ENCODE results near the gene GRAMD1B.
"Not testable (repeated sequence)": the region's sequence is repeated elsewhere in the genome, so short reads cannot be mapped to it uniquely, and the experiment has no call there.

Gene GRAMD1B

GRCh38 chr11:123645286-123645975 lies 215.4 kb downstream of the GRAMD1B start:
- Histone ChIP-seq H3K4me3 (ENCODE audit: low read depth, low read length) (no peak overlapping the region), H3K4me1 (ENCODE audit: control insufficient read depth, insufficient read depth, low read length) (peaks cover 11% of the 10 kb centered on the region), H3K27ac (ENCODE audit: low read depth, low read length) (no peak overlapping the region), H3K27me3 (ENCODE audit: control insufficient read depth, insufficient read depth, low read length) (no peaks in the 10 kb centered on the region), H3K9ac (ENCODE audit: low read depth, low read length) (no peak overlapping the region), H3K9me3 (ENCODE audit: control insufficient read depth, insufficient read depth, low read length) (no peaks in the 10 kb centered on the region), H3K36me3 (ENCODE audit: control insufficient read depth, insufficient read depth, low read length) (no peaks in the 10 kb centered on the region)

GRCh38 chr11:123650901-123651300 lies 220.8 kb downstream of the GRAMD1B start:
- H3K36me3 ChIP-seq (ENCODE audit: control insufficient read depth, insufficient read depth, low read length) = no peaks in the 10 kb centered on the region
- H3K4me1 ChIP-seq (ENCODE audit: control insufficient read depth, insufficient read depth, low read length) = peaks cover 9% of the 10 kb centered on the region

GRCh38 chr11:123652599-123652998 lies 222.5 kb downstream of the GRAMD1B start:
- no peak overlapping the region for H3K27ac ChIP-seq (ENCODE audit: low read depth, low read length)
- H3K9ac ChIP-seq (ENCODE audit: low read depth, low read length) = no peak overlapping the region
- H3K36me3 ChIP-seq (ENCODE audit: control insufficient read depth, insufficient read depth, low read length) = no peaks in the 10 kb centered on the region
- H3K9me3 ChIP-seq (ENCODE audit: control insufficient read depth, insufficient read depth, low read length) = no peaks in the 10 kb centered on the region
- peaks cover 38% of the 10 kb centered on the region for H3K27me3 ChIP-seq (ENCODE audit: control insufficient read depth, insufficient read depth, low read length)
- peaks cover 9% of the 10 kb centered on the region for H3K4me1 ChIP-seq (ENCODE audit: control insufficient read depth, insufficient read depth, low read length)
- H3K4me3 ChIP-seq (ENCODE audit: low read depth, low read length) = no peak overlapping the region

More at GRCh38 chr11:123650901-123651300, 220.8 kb downstream of the GRAMD1B start:
- H3K4me3 ChIP-seq (ENCODE audit: low read depth, low read length) = no peak overlapping the region
- H3K27me3 ChIP-seq (ENCODE audit: control insufficient read depth, insufficient read depth, low read length) = peaks cover 31% of the 10 kb centered on the region
- no peak overlapping the region for H3K27ac ChIP-seq (ENCODE audit: low read depth, low read length)
- H3K9ac ChIP-seq (ENCODE audit: low read depth, low read length) = no peak overlapping the region
- H3K9me3 ChIP-seq (ENCODE audit: control insufficient read depth, insufficient read depth, low read length) = no peaks in the 10 kb centered on the region

GRCh38 chr11:123653483-123653826 lies 223.4 kb downstream of the GRAMD1B start:
- peaks cover 38% of the 10 kb centered on the region for H3K27me3 ChIP-seq (ENCODE audit: control insufficient read depth, insufficient read depth, low read length)
- no peaks in the 10 kb centered on the region for H3K36me3 ChIP-seq (ENCODE audit: control insufficient read depth, insufficient read depth, low read length)
- H3K4me1 ChIP-seq (ENCODE audit: control insufficient read depth, insufficient read depth, low read length) = peaks cover 8% of the 10 kb centered on the region
- H3K4me3 ChIP-seq (ENCODE audit: low read depth, low read length) = peak overlapping the region; percentile 79
- no peaks in the 10 kb centered on the region for H3K9me3 ChIP-seq (ENCODE audit: control insufficient read depth, insufficient read depth, low read length)
- no peak overlapping the region for H3K9ac ChIP-seq (ENCODE audit: low read depth, low read length)
- H3K27ac ChIP-seq (ENCODE audit: low read depth, low read length) = no peak overlapping the region

GRCh38 chr11:123653827-123654565 lies 223.9 kb downstream of the GRAMD1B start:
- Histone ChIP-seq H3K36me3 (ENCODE audit: control insufficient read depth, insufficient read depth, low read length) (no peaks in the 10 kb centered on the region), H3K27ac (ENCODE audit: low read depth, low read length) (no peak overlapping the region), H3K9me3 (ENCODE audit: control insufficient read depth, insufficient read depth, low read length) (no peaks in the 10 kb centered on the region), H3K27me3 (ENCODE audit: control insufficient read depth, insufficient read depth, low read length) (peaks cover 42% of the 10 kb centered on the region), H3K9ac (ENCODE audit: low read depth, low read length) (no peak overlapping the region), H3K4me3 (ENCODE audit: low read depth, low read length) (peak overlapping the region; percentile 79), H3K4me1 (ENCODE audit: control insufficient read depth, insufficient read depth, low read length) (peaks cover 7% of the 10 kb centered on the region)

- H3K36me3 ChIP-seq (ENCODE audit: control insufficient read depth, insufficient read depth, low read length) = no peaks in the 10 kb centered on the region
- H3K27ac ChIP-seq (ENCODE audit: low read depth, low read length) = peak within 1 kb of the TSS; percentile 74
- no peaks in the 10 kb centered on the region for H3K9me3 ChIP-seq (ENCODE audit: control insufficient read depth, insufficient read depth, low read length)
- peaks cover 7% of the 10 kb centered on the region for H3K4me1 ChIP-seq (ENCODE audit: control insufficient read depth, insufficient read depth, low read length)
- H3K27me3 ChIP-seq (ENCODE audit: control insufficient read depth, insufficient read depth, low read length) = peaks cover 42% of the 10 kb centered on the region
- peak within 1 kb of the TSS; percentile 79 for H3K4me3 ChIP-seq (ENCODE audit: low read depth, low read length)
- peak within 1 kb of the TSS; percentile 78 for H3K9ac ChIP-seq (ENCODE audit: low read depth, low read length)
Observed at GRCh38 chr11:123654566-123655081, 224.6 kb downstream of the GRAMD1B start, which contains the start of gene SCN3B. Gene SCN3B (minus strand): TSS chr11:123654624. CDS start chr11:123653801, 823 bp downstream.

GRCh38 chr11:123659311-123659710 lies 229.2 kb downstream of the GRAMD1B start:
- Histone ChIP-seq H3K27ac (ENCODE audit: low read depth, low read length) (no peak overlapping the region), H3K36me3 (ENCODE audit: control insufficient read depth, insufficient read depth, low read length) (no peaks in the 10 kb centered on the region), H3K4me1 (ENCODE audit: control insufficient read depth, insufficient read depth, low read length) (peaks cover 7% of the 10 kb centered on the region; the same call in 1 of the 2 replicates), H3K4me3 (ENCODE audit: low read depth, low read length) (no peak overlapping the region), H3K27me3 (ENCODE audit: control insufficient read depth, insufficient read depth, low read length) (peaks cover 21% of the 10 kb centered on the region), H3K9me3 (ENCODE audit: control insufficient read depth, insufficient read depth, low read length) (no peaks in the 10 kb centered on the region), H3K9ac (ENCODE audit: low read depth, low read length) (no peak overlapping the region)

- H3K4me1 ChIP-seq (ENCODE audit: control insufficient read depth, insufficient read depth, low read length); H3K4me3 ChIP-seq (ENCODE audit: low read depth, low read length); H3K27ac ChIP-seq (ENCODE audit: low read depth, low read length); H3K36me3 ChIP-seq (ENCODE audit: control insufficient read depth, insufficient read depth, low read length); H3K9ac ChIP-seq (ENCODE audit: low read depth, low read length); H3K9me3 ChIP-seq (ENCODE audit: control insufficient read depth, insufficient read depth, low read length): not testable (repeated sequence)
- peaks cover 19% of the 10 kb centered on the region for H3K27me3 ChIP-seq (ENCODE audit: control insufficient read depth, insufficient read depth, low read length)
Observed at GRCh38 chr11:123659965-123660364, 229.9 kb downstream of the GRAMD1B start.

- Histone ChIP-seq H3K27ac (ENCODE audit: low read depth, low read length) (no peak overlapping the region), H3K9me3 (ENCODE audit: control insufficient read depth, insufficient read depth, low read length) (no peaks in the 10 kb centered on the region), H3K36me3 (ENCODE audit: control insufficient read depth, insufficient read depth, low read length) (no peaks in the 10 kb centered on the region), H3K9ac (ENCODE audit: low read depth, low read length) (no peak overlapping the region), H3K4me3 (ENCODE audit: low read depth, low read length) (no peak overlapping the region), H3K27me3 (ENCODE audit: control insufficient read depth, insufficient read depth, low read length) (no peaks in the 10 kb centered on the region), H3K4me1 (ENCODE audit: control insufficient read depth, insufficient read depth, low read length) (no peaks in the 10 kb centered on the region)
Observed at GRCh38 chr11:123665306-123665705, 235.2 kb downstream of the GRAMD1B start.

- Histone ChIP-seq H3K4me1 (ENCODE audit: control insufficient read depth, insufficient read depth, low read length) (peaks cover 2% of the 10 kb centered on the region; the same call in 1 of the 2 replicates), H3K36me3 (ENCODE audit: control insufficient read depth, insufficient read depth, low read length) (no peaks in the 10 kb centered on the region), H3K27ac (ENCODE audit: low read depth, low read length) (no peak overlapping the region), H3K27me3 (ENCODE audit: control insufficient read depth, insufficient read depth, low read length) (no peaks in the 10 kb centered on the region), H3K9me3 (ENCODE audit: control insufficient read depth, insufficient read depth, low read length) (no peaks in the 10 kb centered on the region), H3K9ac (ENCODE audit: low read depth, low read length) (no peak overlapping the region), H3K4me3 (ENCODE audit: low read depth, low read length) (no peak overlapping the region)
Observed at GRCh38 chr11:123670081-123670480, 240.0 kb downstream of the GRAMD1B start.

- H3K9ac ChIP-seq (ENCODE audit: low read depth, low read length) = no peak overlapping the region
- no peaks in the 10 kb centered on the region for H3K27me3 ChIP-seq (ENCODE audit: control insufficient read depth, insufficient read depth, low read length)
- no peaks in the 10 kb centered on the region for H3K36me3 ChIP-seq (ENCODE audit: control insufficient read depth, insufficient read depth, low read length)
- H3K4me1 ChIP-seq (ENCODE audit: control insufficient read depth, insufficient read depth, low read length) = peaks cover 2% of the 10 kb centered on the region; the same call in 1 of the 2 replicates
- H3K27ac ChIP-seq (ENCODE audit: low read depth, low read length) = no peak overlapping the region
- no peaks in the 10 kb centered on the region for H3K9me3 ChIP-seq (ENCODE audit: control insufficient read depth, insufficient read depth, low read length)
- H3K4me3 ChIP-seq (ENCODE audit: low read depth, low read length) = no peak overlapping the region
Observed at GRCh38 chr11:123671534-123671933, 241.5 kb downstream of the GRAMD1B start.

Measured in HUES48 (cell line).